Gastroesophageal sphincter (tissue), 4 donors: ENCODE measurements around the gene PSD4. TPM values are rescaled to one million over a fixed set of nuclear protein-coding genes. Genes with fewer than 3 reads are reported as not detected.

Experiments
- ATAC-seq: fragments of 150-250 bp; one replicate; pipeline ENCODE4 v1.9.1; 2016; ENCODE audit warnings: mild to moderate bottlenecking, moderate library complexity
- H3K27ac ChIP-seq, 4 donors: fragments of 200-600 bp; sonication (generic) in 3 of 4; 1 replicate in 3 of 4; 2 replicates in 1 of 4; pipeline ENCODE4 v1.5.1; 2016 to 2019
- H3K27me3 ChIP-seq: fragments of 200-600 bp; sonication (generic); one replicate; pipeline ENCODE4 v1.5.1; 2019
- H3K36me3 ChIP-seq, 2 donors: fragments of 200-600 bp; sonication (generic); one replicate each; pipeline ENCODE4 v1.5.1; 2019; ENCODE audit warnings: control low read depth in 1 of 2
- H3K4me1 ChIP-seq, 3 donors: fragments of 200-600 bp; sonication (generic); 1 replicate in 2 of 3; 2 replicates in 1 of 3; pipeline ENCODE4 v1.5.1; 2016 to 2019; ENCODE audit warnings: control low read depth in 2 of 3
- H3K4me3 ChIP-seq, 2 donors: fragments of 200-600 bp; sonication (generic); one replicate each; pipeline ENCODE4 v1.5.1; 2019; ENCODE audit warnings: mild to moderate bottlenecking in 1 of 2, moderate library complexity in 1 of 2
- H3K9me3 ChIP-seq, 3 donors: fragments of 200-600 bp; sonication (generic); one replicate each; pipeline ENCODE4 v1.5.1; 2017 to 2019; ENCODE audit warnings: control low read depth in 2 of 3
- CTCF ChIP-seq, 4 experiments: fragments of 200-600 bp in 2 of 4; fragments of 450-650 bp in 2 of 4; sonication (generic) in 1 of 4; IDR thresholded peaks; one replicate each; pipeline ENCODE4 v1.5.1; 2017 to 2019; ENCODE audit warnings: antibody characterized with exemption in 4 of 4, mild to moderate bottlenecking in 2 of 4, moderate library complexity in 2 of 4
- EP300 ChIP-seq: sonication (generic); formaldehyde crosslinking; IDR thresholded peaks from one replicate; pipeline ENCODE4 v1.6.1; 2017; ENCODE audit warnings: antibody characterized with exemption, mild to moderate bottlenecking
- POLR2A ChIP-seq, 2 donors: fragments of 450-650 bp; IDR thresholded peaks; one replicate each; pipeline ENCODE4 v1.6.1; 2017; ENCODE audit warnings: antibody characterized with exemption in 2 of 2, mild to moderate bottlenecking in 2 of 2, moderate library complexity in 1 of 2
- POLR2AphosphoS5 ChIP-seq: sonication (generic); formaldehyde crosslinking; IDR thresholded peaks from one replicate; pipeline ENCODE4 v1.6.1; 2017; ENCODE audit warnings: antibody characterized with exemption
- WGBS, 2 donors: methylation state at CpG; one replicate each; pipeline ENCODE4 v1.1.5; 2018; ENCODE audit warnings: low coverage in 1 of 2; 5-methylcytosine and 5-hydroxymethylcytosine counted together
- total RNA-seq, 4 donors: library from RNA; depleted of rRNA; stranded (reverse); fragments of >200 nt; gene quantifications; one replicate each; pipeline ENCODE4 v1.1.0, GENCODE V29; 2016

The PSD4 gene
- total RNA-seq, 4 donors from 2014 or later = 3.0 to 4.4 (median 3.6) TPM

- H3K27ac ChIP-seq = no peak overlapping the region
- WGBS, 2 donors = 69 to 73% methylated on average over 2 to 3 of the region's 3 CpGs
- peaks cover 0 to 12% (median 3%) of the 10 kb centered on the region in 3 donors for H3K4me1 ChIP-seq
- no peaks in the 10 kb centered on the region for H3K9me3 ChIP-seq
- TF ChIP-seq EP300 = no peak
- no peak for TF ChIP-seq CTCF (IDR thresholded peaks at IDR 0.05)
- TF ChIP-seq POLR2AphosphoS5 = no peak
- TF ChIP-seq POLR2A (IDR thresholded peaks at IDR 0.05) = no peak
- no peak for ATAC-seq
- no peaks in the 10 kb centered on the region for H3K27me3 ChIP-seq
- H3K36me3 ChIP-seq = no peaks in the 10 kb centered on the region
- H3K4me3 ChIP-seq = no peak overlapping the region
Measured at GRCh38 chr2:113229795-113230194, 56.0 kb downstream of the PSD4 start.

GRCh38 chr2:113230531-113230930, 56.8 kb downstream of the PSD4 start:
- ATAC-seq = no peak
- Histone ChIP-seq H3K4me3 (no peak overlapping the region), H3K27ac (no peak overlapping the region), H3K27me3 (no peaks in the 10 kb centered on the region), H3K36me3 (no peaks in the 10 kb centered on the region), H3K4me1 (peaks cover 0 to 7% (median 3%) of the 10 kb centered on the region in 3 donors), H3K9me3 (no peaks in the 10 kb centered on the region)
- WGBS, 2 donors = 64 to 100% methylated on average over 5 to 6 of the region's 6 CpGs
- TF ChIP-seq POLR2AphosphoS5 (no peak), POLR2A (IDR thresholded peaks at IDR 0.05) (no peak), EP300 (no peak), CTCF (IDR thresholded peaks at IDR 0.05) (no peak)

- Histone ChIP-seq H3K27ac (no peak overlapping the region), H3K4me3 (no peak overlapping the region), H3K36me3 (no peaks in the 10 kb centered on the region), H3K4me1 (peaks cover 0 to 2% (median under 1%) of the 10 kb centered on the region in 3 donors), H3K9me3 (no peaks in the 10 kb centered on the region), H3K27me3 (no peaks in the 10 kb centered on the region)
- 59 to 72% methylated on average over 2 to 3 of the region's 3 CpGs for WGBS, 2 donors
- ATAC-seq = no peak
- TF ChIP-seq EP300 (no peak), POLR2A (IDR thresholded peaks at IDR 0.05) (no peak), POLR2AphosphoS5 (no peak), CTCF (IDR thresholded peaks at IDR 0.05) (no peak)
Measured at GRCh38 chr2:113231064-113231463, 57.3 kb downstream of the PSD4 start.

GRCh38 chr2:113232123-113232522, 58.4 kb downstream of the PSD4 start:
- Histone ChIP-seq H3K4me1 (peaks cover 0 to 9% (median 0%) of the 10 kb centered on the region in 3 donors), H3K4me3 (no peak overlapping the region), H3K9me3 (no peaks in the 10 kb centered on the region), H3K27ac (no peak overlapping the region), H3K27me3 (no peaks in the 10 kb centered on the region), H3K36me3 (no peaks in the 10 kb centered on the region)
- ATAC-seq = no peak
- TF ChIP-seq POLR2A (IDR thresholded peaks at IDR 0.05) (no peak), POLR2AphosphoS5 (no peak), EP300 (no peak), CTCF (IDR thresholded peaks at IDR 0.05) (no peak)
- WGBS, 2 donors = 67 to 86% methylated on average over 1 to 2 of the region's 3 CpGs

- Histone ChIP-seq H3K27ac (no peak overlapping the region), H3K36me3 (no peaks in the 10 kb centered on the region), H3K27me3 (no peaks in the 10 kb centered on the region), H3K4me1 (peaks cover 0 to 15% (median 0%) of the 10 kb centered on the region in 3 donors), H3K9me3 (no peaks in the 10 kb centered on the region), H3K4me3 (no peak overlapping the region)
- TF ChIP-seq POLR2AphosphoS5 (no peak), CTCF (IDR thresholded peaks at IDR 0.05) (no peak), POLR2A (IDR thresholded peaks at IDR 0.05) (no peak), EP300 (no peak)
- WGBS, 2 donors = 90 to 96% methylated on average over 4 to 6 of the region's 6 CpGs
- no peak for ATAC-seq
Measured at GRCh38 chr2:113232740-113233139, 59.0 kb downstream of the PSD4 start.
